Vein endothelial cell (primary cell): Measurements from ENCODE around the gene NT5E. TPM values are rescaled to one million over a fixed set of nuclear protein-coding genes. Genes with fewer than 3 reads are reported as not detected.

Experiments
- total RNA-seq: library from RNA; depleted of rRNA; stranded (reverse); fragments of >200 nt; gene quantifications from 2 replicates; pipeline ENCODE4 v1.2.3, GENCODE V29; 2012

The NT5E gene
- 159 and 206 TPM in 2 replicates for total RNA-seq

GRCh38 chr6:85449818-85450759 is at the start of gene NT5E:
TSS of gene NT5E (plus strand) at chr6:85450083. CDS start at chr6:85450140, 57 bp downstream.

Other genes starting within 250 kb of the NT5E start
- 90.5 and 101 TPM in 2 replicates for gene SNX14, start 143.8 kb downstream of the NT5E start, total RNA-seq
- 71.2 and 127 TPM in 2 replicates for gene SYNCRIP, start 192.8 kb downstream of the NT5E start, total RNA-seq